DMS 273 (cell line): ENCODE results near the gene SRSF6.
"Not testable (repeated sequence)": the region's sequence is repeated elsewhere in the genome, so short reads cannot be mapped to it uniquely, and the experiment has no call there.

Experiments used
- DNase-seq: peaks from one replicate; lab custom pipeline; 2025; ENCODE audit not compliant: unreplicated experiment; lab: John Stamatoyannopoulos, UW

Gene SRSF6

DNA sequence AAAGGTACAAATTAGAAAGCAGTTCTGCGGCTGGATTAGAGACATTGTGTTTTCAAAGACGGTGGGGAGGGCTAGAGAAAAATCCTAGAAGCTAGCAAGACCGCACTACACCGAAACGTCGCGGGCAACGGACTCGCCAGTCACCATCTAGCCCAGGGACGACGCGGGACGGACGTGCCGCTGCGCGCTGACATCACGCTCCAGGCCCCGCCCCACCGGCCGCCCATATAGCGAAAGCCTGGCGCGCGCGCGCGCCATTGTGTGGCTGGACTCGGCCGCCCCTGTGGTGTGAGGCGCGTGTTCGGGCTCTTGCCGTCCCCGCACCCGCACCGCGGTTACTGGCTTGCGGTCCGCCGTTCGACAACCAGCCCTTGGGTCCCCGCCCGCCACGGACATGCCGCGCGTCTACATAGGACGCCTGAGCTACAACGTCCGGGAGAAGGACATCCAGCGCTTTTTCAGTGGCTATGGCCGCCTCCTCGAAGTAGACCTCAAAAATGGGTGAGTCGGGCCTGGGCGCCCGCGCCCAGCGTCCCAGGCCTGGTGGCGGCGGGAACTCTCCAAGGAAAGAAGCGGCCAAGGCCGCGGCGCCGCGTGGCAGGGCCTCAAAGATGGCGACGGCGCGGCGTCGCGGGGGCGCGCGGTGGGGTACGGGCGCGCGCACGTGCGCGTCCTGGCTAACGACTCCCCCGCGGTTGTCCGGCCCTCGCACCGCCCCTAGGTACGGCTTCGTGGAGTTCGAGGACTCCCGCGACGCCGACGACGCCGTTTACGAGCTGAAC is at the start of gene SRSF6:
Gene SRSF6 (plus strand): TSS at position 257 of the 782 bp plus-strand sequence. CDS start 138 bp downstream, at position 395.
- DNase-seq: peak; percentile 95

DNA sequence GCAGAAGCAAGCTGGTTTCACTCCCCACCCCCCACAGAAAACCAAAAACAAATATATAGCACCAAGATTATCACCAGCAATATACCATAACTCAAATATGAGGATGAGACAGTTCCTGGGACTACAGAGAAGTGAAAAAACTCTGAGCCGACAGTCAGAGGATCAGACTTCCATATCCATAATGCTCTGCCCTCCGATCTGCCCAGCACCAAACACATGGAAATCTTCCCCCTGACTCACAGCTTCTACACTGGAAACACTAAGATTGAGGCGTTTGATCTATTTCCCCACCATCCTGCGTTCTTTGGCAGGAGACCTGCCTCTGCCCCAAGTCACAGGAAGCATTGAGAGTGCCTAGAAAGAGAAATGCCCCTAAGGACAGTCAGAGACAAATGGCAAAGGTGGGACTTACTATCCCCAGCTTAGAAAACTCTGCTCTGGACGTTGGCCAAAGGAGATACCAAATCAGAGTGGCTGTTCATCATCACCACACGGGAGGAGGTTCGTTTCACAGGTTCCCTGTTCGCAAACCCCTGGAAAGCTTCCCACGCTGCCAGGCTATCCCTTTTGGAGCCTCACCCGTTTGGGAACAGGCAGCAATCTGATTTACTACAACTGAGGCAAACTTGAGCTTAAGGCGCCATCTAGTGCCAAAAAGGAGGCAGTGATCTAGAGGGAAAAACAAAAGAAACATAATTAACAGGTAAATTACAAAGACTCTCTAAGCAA is 48.7 kb upstream of the SRSF6 start:
- DNase-seq: peak; percentile 68

DNA sequence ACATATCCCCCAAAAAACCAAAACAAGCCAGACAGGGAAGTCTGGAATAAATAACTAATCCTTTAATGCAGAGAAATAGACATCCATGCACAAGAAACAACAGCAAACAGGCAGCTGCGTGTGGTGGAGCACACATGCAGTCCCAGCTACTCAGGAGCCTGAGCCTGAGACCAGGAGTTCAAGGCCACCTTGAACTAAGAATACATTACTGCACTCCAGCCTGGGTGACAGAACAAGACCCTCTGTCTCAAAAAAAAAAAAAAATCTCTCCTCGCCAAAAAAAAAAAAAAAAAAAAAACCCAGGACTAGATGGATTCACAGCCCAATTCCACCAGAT is 48.2 kb upstream of the SRSF6 start:
- no peak for DNase-seq

DNA sequence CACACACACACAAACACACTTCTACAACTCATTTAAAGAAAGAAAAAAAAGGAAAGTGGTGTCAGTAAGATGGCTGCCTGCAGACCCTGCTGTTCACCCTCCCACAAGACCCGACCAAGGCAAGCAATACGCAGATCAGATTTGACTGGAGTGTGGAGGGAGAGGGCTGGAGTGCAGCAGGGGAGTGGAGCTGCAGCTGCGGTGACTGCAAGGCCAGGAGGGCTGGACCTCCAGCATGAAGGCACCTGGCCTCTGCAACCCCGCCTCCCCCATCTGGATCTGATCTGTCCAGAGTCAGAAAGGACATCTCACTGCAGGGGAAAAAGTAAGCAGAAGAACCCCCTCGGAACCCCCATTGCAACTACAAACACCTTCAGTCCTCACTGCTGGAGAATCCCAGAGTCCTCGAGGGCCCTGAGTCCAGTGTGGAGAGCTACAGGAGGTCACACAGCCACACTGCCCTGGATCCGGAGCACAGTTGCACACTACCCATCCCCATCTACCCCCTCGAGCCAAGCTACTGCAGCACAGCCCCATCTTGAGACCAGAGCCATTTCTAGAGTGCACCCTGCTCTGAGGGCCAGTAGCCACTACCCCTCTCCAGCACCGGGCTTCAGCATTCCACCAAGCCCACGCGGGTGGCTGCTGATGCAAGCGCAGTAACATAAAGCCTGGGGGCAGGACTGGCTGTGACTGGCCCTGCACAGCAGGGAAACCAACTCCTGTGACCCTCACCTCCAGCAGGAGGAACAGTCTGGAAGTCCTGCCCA is 41.9 kb upstream of the SRSF6 start:
- no peak for DNase-seq

DNA sequence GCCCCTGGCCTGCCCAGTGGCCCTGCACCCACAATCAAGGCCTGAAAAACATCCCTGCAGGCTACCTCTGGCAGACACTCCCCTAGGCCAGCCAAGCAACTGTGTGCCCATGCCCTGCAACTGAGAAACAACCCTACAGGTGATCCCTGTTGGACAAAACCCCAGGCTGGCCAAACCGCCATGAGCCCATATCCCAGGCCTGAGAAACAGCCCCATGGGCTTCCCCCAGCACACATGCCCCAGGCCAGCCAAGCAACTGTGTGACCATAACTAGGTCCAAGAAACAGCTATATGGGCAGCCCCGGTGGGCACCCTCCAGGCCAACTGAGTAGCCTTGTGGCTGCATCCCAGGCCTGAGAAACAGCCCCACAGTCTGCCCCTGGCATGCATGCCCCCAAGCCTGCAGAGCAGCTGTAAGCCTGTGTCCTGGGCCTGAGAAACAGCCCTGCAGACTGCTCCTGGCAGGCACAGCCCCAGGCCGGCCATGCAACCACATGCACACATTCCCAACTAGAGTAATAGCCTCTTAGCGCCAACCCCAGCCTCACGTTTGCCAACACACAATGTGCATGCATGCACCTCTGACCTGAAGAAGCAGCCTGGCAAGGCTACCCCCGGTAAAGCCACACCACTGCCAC is 41.0 kb upstream of the SRSF6 start:
- no peak for DNase-seq

DNA sequence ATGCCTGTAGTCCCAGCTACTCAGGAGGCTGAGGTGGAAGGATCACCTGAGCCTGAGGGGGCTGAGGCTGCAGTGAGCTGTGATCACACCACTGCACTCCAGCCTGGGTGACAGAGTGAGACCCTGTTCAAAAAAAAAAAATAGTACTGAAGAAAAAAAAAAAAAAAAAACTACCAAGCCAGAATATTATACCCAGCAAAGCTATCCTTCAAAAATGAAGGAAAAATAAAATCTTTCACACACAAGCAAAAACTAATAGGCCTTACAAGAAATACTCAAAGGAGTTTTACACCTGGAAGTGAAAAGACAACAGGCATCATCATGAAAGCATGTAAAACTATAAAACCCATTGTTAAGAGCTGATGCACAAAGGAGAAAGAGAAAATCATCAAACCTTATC is 37.5 kb upstream of the SRSF6 start:
- no peak for DNase-seq

DNA sequence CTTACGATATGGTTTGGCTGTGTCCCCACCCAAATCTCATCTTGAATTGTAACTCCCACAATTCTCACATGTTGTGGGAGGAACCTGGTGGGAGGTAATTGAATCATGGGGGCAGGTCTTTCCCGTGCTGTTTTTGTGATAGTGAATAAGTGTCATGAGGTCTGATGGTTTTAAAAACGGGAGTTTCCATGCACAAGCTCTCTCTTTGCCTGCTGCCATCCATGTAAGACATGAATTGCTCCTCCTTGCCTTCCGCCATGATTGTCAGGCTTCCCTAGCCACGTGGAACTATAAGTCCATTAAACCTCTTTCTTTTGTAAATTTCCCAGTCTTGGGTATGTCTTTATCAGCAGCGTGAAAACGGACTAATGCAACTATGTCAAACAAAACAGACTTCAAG is 36.8 kb upstream of the SRSF6 start:
- DNase-seq: not testable (repeated sequence)

DNA sequence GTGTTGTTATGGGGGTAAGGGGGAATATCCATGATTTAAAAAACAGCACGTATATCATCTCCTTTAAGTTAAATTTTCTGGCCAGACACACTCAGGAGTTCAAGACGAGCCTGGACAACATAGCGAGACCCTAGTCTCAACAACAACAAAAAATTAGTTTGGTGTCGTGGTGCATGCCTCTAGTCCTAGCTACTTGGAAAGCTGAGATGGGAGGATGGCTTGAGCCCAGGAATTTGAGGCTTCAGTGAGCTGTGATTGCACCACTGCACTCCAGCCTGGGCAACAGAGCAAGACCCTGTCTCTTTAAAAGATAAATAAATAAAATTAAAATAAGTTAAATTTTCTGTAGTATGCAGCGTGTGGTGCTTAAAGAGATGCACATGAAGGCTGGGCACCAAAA is 31.5 kb upstream of the SRSF6 start:
- no peak for DNase-seq

DNA sequence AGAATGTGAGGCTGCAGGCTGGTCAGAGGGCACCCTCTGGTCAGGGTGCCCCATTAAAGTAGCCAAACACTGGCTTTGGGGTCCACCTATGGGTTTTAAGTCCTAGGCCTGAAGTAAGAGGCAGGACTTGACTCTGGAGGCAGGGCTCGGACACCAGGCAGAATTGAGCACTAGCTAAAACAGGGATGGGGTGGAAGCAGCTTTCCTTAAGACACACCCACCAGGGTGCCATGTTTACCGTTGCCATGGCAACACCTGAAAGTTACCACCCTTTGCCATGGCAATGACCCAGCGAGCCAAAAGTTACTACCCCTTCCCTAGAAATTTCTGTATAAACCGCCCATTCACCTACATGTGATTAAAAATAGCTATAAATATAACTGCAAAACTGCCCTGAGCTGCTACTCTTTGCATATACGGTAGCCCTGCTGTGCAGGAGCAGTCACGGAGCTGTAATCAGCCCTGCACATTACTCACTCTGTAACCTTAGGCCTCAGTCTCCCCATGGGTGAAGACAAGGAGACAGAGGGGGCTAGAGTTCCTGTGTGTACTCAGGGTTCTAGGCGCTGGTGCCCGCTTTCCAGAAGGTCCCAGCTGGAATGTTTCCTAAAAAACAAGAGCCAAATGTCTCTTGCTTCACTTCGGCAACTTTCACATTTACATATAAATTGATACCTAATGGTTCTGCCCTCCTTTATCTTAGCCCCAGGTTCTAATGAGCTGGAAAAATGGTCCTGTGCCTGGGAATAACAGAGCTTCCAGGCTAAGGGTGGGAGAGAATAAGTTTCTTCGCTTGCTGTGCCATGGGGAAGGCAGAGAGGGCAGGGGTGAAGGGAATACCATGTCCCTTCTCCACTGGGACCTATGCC is 27.2 kb upstream of the SRSF6 start:
- DNase-seq: peak; percentile 14

DNA sequence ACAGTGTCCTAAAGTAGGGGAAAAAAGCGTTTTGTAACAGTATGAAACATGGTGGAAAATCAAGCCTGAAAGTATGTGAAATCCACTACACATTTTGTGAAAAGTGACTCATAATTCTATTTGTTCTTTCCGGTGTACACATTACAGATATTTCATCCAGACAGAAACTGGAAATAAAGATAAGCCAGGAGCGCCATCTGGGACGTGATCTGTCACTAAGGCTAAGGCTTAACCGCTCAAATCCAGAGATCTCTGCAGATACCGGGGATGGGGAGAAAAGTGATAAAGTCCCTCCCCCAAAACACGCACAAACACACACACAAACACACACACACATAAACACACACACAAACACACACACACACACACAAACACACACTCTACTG is 26.6 kb upstream of the SRSF6 start:
- DNase-seq: no peak

DNA sequence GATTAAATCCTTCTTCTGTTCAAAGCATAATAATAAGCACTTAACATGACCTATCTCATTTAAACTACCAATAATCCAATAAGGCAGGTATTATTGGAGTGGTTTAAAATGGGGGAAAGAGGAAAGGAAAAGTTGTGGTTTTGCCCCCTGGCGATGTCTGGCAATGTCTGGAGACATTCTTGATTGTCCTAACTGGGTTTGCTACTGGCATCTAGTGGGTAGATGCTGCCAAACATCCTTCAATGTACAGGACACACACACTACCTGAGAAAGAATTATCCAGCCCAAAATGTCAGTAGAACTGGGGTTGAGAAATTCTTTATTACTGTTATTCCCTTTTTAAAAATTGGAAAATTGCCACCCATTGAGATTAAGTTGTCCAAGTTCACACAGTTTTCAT is 25.2 kb upstream of the SRSF6 start:
- DNase-seq: no peak

DNA sequence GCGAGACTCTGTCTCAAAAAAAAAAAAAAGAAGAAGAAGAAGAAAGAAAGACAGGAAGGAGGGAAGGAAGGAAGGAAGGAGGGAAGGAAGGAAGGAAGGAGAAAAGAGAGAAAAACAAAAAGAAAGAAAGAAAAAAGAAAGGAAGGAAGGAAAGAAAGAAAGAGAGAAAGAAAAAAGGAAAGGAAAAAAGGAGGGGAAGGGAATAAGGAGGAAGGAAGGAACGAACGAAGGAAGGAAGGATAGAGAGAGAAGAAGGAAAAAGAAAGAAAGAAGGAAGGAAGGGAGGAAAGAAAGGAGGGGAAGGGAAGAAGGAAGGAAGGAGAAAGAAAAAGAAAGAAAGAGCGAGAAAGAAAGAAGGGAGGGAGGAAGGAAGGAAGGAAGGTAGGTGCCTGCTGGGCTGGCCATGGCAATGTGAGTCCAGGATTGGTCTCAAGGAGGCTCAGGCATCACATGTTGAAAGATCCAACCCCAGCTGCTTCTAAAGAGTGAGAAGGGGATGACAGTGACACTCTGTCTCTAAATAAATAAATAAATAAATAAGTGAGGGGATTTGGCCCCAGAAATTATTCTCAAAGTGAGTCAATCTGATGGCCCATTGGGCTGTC is 24.3 kb upstream of the SRSF6 start:
- DNase-seq: no peak

DNA sequence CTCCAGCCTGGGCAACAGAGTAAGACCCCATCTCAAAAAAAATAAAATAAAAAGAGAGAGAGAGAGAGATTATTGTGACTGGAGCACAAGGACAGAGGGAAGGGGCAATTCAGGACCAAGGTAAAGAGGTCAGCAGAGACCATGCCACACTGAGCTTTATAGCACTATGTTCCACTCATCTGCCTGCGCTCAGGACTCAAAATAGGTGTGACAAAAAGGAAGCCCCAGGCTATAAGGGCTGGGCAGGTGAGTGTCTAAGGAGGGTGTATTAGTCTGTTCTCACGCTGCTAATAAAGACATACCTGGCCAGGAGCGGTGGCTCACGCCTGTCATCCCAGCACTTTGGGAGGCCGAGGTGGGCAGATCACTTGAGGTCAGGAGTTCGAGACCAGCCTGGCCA is 23.1 kb upstream of the SRSF6 start:
- no peak for DNase-seq

DNA sequence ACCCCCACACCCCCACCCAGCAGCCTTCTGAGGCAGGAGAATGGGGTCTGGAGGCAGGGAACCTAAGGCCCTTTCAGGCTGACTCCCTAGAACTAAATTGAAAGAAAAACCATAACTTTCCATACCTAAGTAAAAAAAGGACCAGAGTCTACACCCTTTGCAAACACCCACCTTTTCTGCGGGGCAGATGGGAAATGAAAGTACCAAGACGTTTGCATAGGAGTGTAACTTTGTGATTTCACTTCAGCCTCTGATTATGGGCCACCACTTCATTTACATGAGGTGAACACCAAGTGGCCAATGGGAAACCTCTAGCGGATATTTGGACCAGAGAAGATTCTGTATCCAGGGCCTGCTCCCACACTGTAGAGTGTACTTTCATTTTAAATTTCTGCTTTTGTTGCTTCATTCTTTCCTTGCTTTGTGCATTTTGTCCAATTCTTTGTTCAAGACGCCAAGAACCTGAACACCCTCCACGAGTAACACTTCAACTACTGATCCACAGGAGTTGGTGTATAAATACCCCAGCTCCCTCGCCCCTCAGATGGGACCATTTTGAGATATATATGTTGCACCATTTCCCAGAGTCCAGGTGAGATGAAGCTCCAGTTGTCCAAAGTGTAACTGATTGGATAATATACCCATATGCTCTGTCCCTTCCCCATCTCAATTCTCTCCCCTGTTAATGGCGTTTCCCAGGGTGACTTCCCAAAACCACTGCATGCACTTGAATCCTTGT is 18.9 kb upstream of the SRSF6 start:
- no peak for DNase-seq

DNA sequence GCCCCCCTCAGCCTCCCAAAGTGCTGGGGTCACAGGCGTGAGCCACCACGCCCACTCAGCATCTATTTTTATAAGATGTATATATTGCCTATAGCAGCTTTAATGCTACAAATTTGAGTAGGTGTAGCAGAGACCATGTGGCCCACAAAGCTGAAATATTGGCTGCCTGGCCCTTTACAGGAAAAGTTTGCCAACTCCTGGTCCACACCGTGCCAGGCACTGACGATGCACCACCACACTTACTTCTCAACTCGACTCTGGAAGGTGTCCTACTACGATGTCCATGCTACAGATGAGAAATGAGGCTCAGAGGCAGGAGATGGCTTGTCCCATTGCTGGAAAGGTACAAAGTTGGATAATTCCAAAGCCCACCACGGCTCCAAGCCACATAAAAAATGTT is 17.2 kb upstream of the SRSF6 start:
- DNase-seq: no peak

DNA sequence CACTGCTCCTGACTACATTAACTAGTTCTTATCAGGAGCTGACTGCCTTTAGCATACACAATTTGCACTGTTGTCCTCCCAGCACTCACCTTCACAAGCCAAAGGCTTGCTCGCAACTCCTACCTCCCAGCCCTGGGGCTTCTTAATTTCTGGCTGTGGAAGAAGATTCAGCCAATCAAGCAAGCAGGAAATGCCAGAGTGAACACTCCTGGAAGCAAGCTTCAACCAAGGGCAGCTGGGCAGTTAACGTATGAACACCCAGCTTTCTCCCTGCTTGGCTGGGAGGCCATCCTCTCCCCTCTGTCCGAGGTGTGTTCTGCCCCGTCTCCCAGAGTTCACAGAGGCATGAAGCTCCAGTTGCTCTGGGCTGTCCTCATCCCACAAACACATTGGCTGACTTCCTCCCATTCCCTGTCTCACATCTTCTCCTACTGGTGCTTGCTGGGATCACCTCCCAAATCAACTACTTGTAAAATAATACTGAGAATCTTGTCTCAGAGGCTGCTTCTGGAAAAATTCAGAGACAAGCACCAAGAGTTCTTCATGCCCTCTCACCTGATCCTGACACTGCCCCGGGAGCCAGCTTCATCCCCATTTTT is 15.3 kb upstream of the SRSF6 start:
- peak; percentile 34 for DNase-seq

DNA sequence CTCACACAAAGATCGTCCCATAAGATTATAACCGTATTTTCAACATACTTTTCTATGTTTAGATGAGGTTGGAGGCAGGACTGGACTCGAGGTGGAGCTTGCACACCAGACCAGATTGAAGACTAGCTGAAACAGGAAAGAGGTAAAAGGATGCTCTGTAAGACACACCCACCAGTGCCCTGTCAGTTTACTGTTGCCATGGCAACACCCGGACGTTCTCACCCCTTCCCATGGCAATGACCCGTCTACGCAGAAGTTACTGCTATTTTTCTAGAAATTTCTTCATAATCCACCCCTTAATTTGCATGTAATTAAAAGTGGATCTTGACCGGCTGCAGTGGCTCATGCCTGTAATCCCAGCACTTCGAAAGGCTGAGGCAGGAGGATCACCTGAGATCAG is 13.6 kb upstream of the SRSF6 start:
- peak; percentile 38 for DNase-seq

DNA sequence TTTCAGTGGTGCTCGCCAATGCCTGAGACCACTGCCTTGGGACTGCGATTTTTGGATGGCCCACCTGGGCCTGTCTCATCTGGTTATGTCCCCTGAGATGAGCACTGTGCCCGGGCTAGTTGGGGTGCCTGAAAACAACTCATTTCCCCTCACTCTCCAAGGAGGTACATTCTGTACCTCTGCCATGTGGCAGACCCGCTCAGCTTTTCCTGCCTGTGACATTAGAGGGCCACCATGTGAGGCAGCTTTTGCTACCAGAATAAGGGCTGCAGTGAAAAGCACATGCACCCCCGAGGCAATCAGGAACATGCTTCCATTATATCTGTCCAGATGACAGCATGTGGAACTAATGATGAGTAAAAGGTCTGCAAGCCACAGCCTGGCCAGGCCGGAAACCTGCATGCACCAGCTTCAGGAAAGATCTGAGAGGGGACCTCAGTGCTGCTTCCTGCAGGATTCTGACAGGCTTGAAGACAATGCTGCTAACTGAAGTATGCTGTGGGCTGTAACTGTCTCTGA is 11.3 kb upstream of the SRSF6 start:
- DNase-seq: no peak

DNA sequence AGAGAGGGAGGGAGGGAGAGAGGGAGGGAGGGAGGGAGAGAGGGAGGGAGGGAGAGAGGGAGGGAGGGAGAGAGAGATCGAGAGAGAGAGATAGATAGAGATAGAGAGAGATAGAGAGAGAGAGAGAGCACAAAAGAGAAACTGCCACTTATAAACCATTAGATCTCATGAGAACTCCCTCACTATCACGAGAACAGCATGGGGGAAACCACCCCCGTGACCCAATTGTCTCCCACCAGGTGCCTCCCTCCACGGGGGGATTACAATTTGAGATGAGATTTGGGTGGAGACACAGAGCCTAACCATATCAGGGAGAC is 9.3 kb upstream of the SRSF6 start:
- DNase-seq: not testable (repeated sequence)
